ENCODE data around the gene FBXO2.
A peak's percentile ranks its signal among the peaks of the same experiment; 100 is the strongest.

Gene FBXO2

GRCh38 chr1:11693024-11693590 lies 38.9 kb upstream of the FBXO2 start:
- Mint-ChIP-seq H3K4me1 (peaks cover 40% of the 10 kb centered on the region), H3K36me3 (ENCODE audit: low read depth) (no peaks in the 10 kb centered on the region), H3K27ac (no peak overlapping the region), H3K4me3 (peak overlapping the region; percentile 88), H3K9me3 (no peaks in the 10 kb centered on the region), H3K27me3 (ENCODE audit: low read depth, poor library complexity) (peaks cover 40% of the 10 kb centered on the region)
- DNase-seq: no peak
- no peak for TF ChIP-seq CTCF (IDR thresholded peaks at IDR 0.05)

GRCh38 chr1:11691928-11692711 lies 37.9 kb upstream of the FBXO2 start:
- Mint-ChIP-seq H3K27me3 (ENCODE audit: low read depth, poor library complexity) (peaks cover 45% of the 10 kb centered on the region), H3K27ac (no peak overlapping the region), H3K36me3 (ENCODE audit: low read depth) (no peaks in the 10 kb centered on the region), H3K4me1 (peaks cover 45% of the 10 kb centered on the region), H3K4me3 (peak overlapping the region; percentile 88), H3K9me3 (no peaks in the 10 kb centered on the region)
- DNase-seq: peak; percentile 41
- no peak for TF ChIP-seq CTCF (IDR thresholded peaks at IDR 0.05)

GRCh38 chr1:11691302-11691914 lies 37.2 kb upstream of the FBXO2 start, which contains the start of gene DRAXIN:
Gene DRAXIN (plus strand): TSS chr1:11691710. CDS start chr1:11706259, 14,549 bp downstream.
- Mint-ChIP-seq H3K9me3 (no peaks in the 10 kb centered on the region), H3K4me3 (peak within 1 kb of the TSS; percentile 94), H3K27ac (peak within 1 kb of the TSS; percentile 98), H3K27me3 (ENCODE audit: low read depth, poor library complexity) (peaks cover 42% of the 10 kb centered on the region), H3K36me3 (ENCODE audit: low read depth) (no peaks in the 10 kb centered on the region), H3K4me1 (peaks cover 45% of the 10 kb centered on the region)
- peak; percentile 79 for DNase-seq
- no peak for TF ChIP-seq CTCF (IDR thresholded peaks at IDR 0.05)

GRCh38 chr1:11690397-11691301 lies 36.4 kb upstream of the FBXO2 start:
- H3K4me3 Mint-ChIP-seq: peak overlapping the region; percentile 94
- H3K27me3 Mint-ChIP-seq (ENCODE audit: low read depth, poor library complexity): peaks cover 36% of the 10 kb centered on the region
- peaks cover 50% of the 10 kb centered on the region for H3K4me1 Mint-ChIP-seq
- no peaks in the 10 kb centered on the region for H3K9me3 Mint-ChIP-seq
- no peaks in the 10 kb centered on the region for H3K36me3 Mint-ChIP-seq (ENCODE audit: low read depth)
- DNase-seq: peak; percentile 87
- no peak for TF ChIP-seq CTCF (IDR thresholded peaks at IDR 0.05)
- H3K27ac Mint-ChIP-seq: peak overlapping the region; percentile 98

GRCh38 chr1:11688506-11688905 lies 34.3 kb upstream of the FBXO2 start:
- no peaks in the 10 kb centered on the region for H3K9me3 Mint-ChIP-seq
- peaks cover 26% of the 10 kb centered on the region for H3K27me3 Mint-ChIP-seq (ENCODE audit: low read depth, poor library complexity)
- no peak for TF ChIP-seq CTCF (IDR thresholded peaks at IDR 0.05)
- no peaks in the 10 kb centered on the region for H3K36me3 Mint-ChIP-seq (ENCODE audit: low read depth)
- no peak overlapping the region for H3K4me3 Mint-ChIP-seq
- peaks cover 59% of the 10 kb centered on the region for H3K4me1 Mint-ChIP-seq
- no peak overlapping the region for H3K27ac Mint-ChIP-seq
- no peak for DNase-seq

Data from nephron progenitor cell (in vitro differentiated cells).